Astrocyte (in vitro differentiated cells and primary cell): ENCODE data around the gene PLEKHA7. TPM values are rescaled to one million over a fixed set of nuclear protein-coding genes. Genes with fewer than 3 reads are reported as not detected.

Source experiments
- DNase-seq: peaks from one replicate; pipeline ENCODE4 v3.0.0-alpha.2; 2010; ENCODE audit warnings: low read depth
- FAIRE-seq: peaks from 2 replicates; lab custom pipeline; 2011; peaks lifted over from hg19 to GRCh38; lab: Jason Lieb, UNC
- H2AFZ ChIP-seq: 2 replicates; pipeline ENCODE4 v1.6.0; 2012; ENCODE audit warnings: low read depth, low read length, inconsistent platforms
- H3K27ac ChIP-seq: 2 replicates; pipeline ENCODE4 v1.5.1; 2011; ENCODE audit warnings: low read depth, low read length, inconsistent platforms
- H3K27me3 ChIP-seq: 2 replicates; pipeline ENCODE4 v1.6.0; 2011; ENCODE audit warnings: low read length, inconsistent platforms; ENCODE audit not compliant: insufficient read depth
- H3K36me3 ChIP-seq: 2 replicates; pipeline ENCODE4 v1.5.1; 2011; ENCODE audit warnings: low read length, inconsistent platforms; ENCODE audit not compliant: insufficient read depth
- H3K4me1 ChIP-seq: 2 replicates; pipeline ENCODE4 v1.5.1; 2011; ENCODE audit warnings: low read length, inconsistent platforms; ENCODE audit not compliant: insufficient read depth
- H3K4me2 ChIP-seq: 2 replicates; pipeline ENCODE4 v1.6.0; 2012; ENCODE audit warnings: low read length, inconsistent platforms
- H3K4me3 ChIP-seq: 2 replicates; pipeline ENCODE4 v1.5.1; 2011; ENCODE audit warnings: low read depth, mild to moderate bottlenecking, low read length, inconsistent platforms; ENCODE audit not compliant: insufficient read depth
- H3K79me2 ChIP-seq: 2 replicates; pipeline ENCODE4 v1.6.0; 2012; ENCODE audit warnings: mild to moderate bottlenecking, low read length, inconsistent platforms; ENCODE audit not compliant: insufficient read depth
- H3K9ac ChIP-seq: 2 replicates; pipeline ENCODE4 v1.6.0; 2012; ENCODE audit warnings: mild to moderate bottlenecking, low read length, inconsistent platforms
- H3K9me3 ChIP-seq: 2 replicates; pipeline ENCODE4 v1.5.1; 2012; ENCODE audit warnings: low read depth, mild to moderate bottlenecking, low read length, inconsistent platforms; ENCODE audit not compliant: insufficient read depth
- H4K20me1 ChIP-seq: 2 replicates; pipeline ENCODE4 v1.6.0; 2012; ENCODE audit warnings: low read length, inconsistent platforms; ENCODE audit not compliant: insufficient read depth
- H3K27ac Mint-ChIP-seq: one replicate; pipeline ENCODE4 v1.8.0; 2021; ENCODE audit warnings: mild to moderate bottlenecking, mixed read lengths; ENCODE audit not compliant: unreplicated experiment
- H3K27me3 Mint-ChIP-seq: one replicate; pipeline ENCODE4 v1.8.0; 2021; ENCODE audit warnings: low read depth, mixed read lengths; ENCODE audit not compliant: unreplicated experiment
- H3K36me3 Mint-ChIP-seq: one replicate; pipeline ENCODE4 v1.8.0; 2021; ENCODE audit warnings: low read depth, mixed read lengths; ENCODE audit not compliant: unreplicated experiment
- H3K4me1 Mint-ChIP-seq: one replicate; pipeline ENCODE4 v1.8.0; 2021; ENCODE audit warnings: low read depth, mixed read lengths; ENCODE audit not compliant: unreplicated experiment
- H3K4me3 Mint-ChIP-seq: one replicate; pipeline ENCODE4 v1.8.0; 2021; ENCODE audit warnings: mild to moderate bottlenecking, moderate library complexity, mixed read lengths; ENCODE audit not compliant: unreplicated experiment
- H3K9me3 Mint-ChIP-seq: one replicate; pipeline ENCODE4 v1.8.0; 2021; ENCODE audit warnings: mild to moderate bottlenecking, mixed read lengths; ENCODE audit not compliant: unreplicated experiment
- EZH2 ChIP-seq: IDR thresholded peaks from 2 replicates; pipeline ENCODE4 v1.6.1; 2012; ENCODE audit warnings: mild to moderate bottlenecking, low read length, inconsistent platforms; ENCODE audit not compliant: insufficient read depth
- total RNA-seq: library from RNA; stranded (reverse); gene quantifications from 2 replicates; pipeline ENCODE4 v1.2.1, GENCODE V29; 2021
- TF ChIP-seq, protein P1 (sequence below): IDR thresholded peaks from 2 replicates; pipeline ENCODE4 v1.5.1; 2011; ENCODE audit warnings: low read depth, mild to moderate bottlenecking, inconsistent platforms, low read length, moderate library complexity; ENCODE audit not compliant: insufficient read depth

PLEKHA7 gene
- total RNA-seq, 1 donor from 2014 or later = 5.7 TPM

- no peak overlapping the region for H3K27ac Mint-ChIP-seq
- H3K79me2 ChIP-seq = no peaks in the 10 kb centered on the region
- DNase-seq = no peak
- no peaks in the 10 kb centered on the region for H3K9me3 ChIP-seq
- peaks cover 3% of the 10 kb centered on the region for H3K27me3 Mint-ChIP-seq
- H3K9me3 Mint-ChIP-seq = no peaks in the 10 kb centered on the region
- H3K4me3 Mint-ChIP-seq = no peak overlapping the region
- no peak overlapping the region for H3K4me2 ChIP-seq
- no peak for TF ChIP-seq EZH2
- TF ChIP-seq, protein P1, sequence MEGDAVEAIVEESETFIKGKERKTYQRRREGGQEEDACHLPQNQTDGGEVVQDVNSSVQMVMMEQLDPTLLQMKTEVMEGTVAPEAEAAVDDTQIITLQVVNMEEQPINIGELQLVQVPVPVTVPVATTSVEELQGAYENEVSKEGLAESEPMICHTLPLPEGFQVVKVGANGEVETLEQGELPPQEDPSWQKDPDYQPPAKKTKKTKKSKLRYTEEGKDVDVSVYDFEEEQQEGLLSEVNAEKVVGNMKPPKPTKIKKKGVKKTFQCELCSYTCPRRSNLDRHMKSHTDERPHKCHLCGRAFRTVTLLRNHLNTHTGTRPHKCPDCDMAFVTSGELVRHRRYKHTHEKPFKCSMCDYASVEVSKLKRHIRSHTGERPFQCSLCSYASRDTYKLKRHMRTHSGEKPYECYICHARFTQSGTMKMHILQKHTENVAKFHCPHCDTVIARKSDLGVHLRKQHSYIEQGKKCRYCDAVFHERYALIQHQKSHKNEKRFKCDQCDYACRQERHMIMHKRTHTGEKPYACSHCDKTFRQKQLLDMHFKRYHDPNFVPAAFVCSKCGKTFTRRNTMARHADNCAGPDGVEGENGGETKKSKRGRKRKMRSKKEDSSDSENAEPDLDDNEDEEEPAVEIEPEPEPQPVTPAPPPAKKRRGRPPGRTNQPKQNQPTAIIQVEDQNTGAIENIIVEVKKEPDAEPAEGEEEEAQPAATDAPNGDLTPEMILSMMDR = no peak
- no peaks in the 10 kb centered on the region for H3K36me3 ChIP-seq
- H4K20me1 ChIP-seq = no peaks in the 10 kb centered on the region
- no peak overlapping the region for H2AFZ ChIP-seq
- no peaks in the 10 kb centered on the region for H3K36me3 Mint-ChIP-seq
- no peak overlapping the region for H3K27ac ChIP-seq
- H3K9ac ChIP-seq = no peak overlapping the region
- no peak for FAIRE-seq
- no peak overlapping the region for H3K4me3 ChIP-seq
- no peaks in the 10 kb centered on the region for H3K4me1 ChIP-seq
- peaks cover 27% of the 10 kb centered on the region for H3K27me3 ChIP-seq
- H3K4me1 Mint-ChIP-seq = peaks cover 11% of the 10 kb centered on the region
Observed at GRCh38 chr11:16911658-16912057, 102.6 kb downstream of the PLEKHA7 start.

DNA sequence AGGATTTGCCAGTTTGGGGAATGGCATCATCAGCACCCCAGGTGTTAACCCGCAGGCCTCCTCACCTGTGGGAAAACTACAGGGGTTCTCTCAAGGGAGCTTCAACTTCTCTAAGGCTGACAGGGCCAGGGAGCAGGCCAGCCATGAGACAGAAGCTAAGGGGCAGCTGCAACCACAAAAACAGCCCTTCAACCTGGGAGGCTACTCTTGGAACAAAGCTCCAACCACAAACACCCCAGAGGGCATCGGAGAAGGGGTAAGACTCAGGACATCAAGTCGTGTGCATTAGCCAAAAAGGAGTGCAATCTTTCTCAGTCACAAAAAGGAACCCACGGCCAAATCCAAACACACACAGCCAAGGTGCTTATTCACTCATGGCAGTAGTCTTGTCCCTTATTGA is 103.0 kb downstream of the PLEKHA7 start:
- Mint-ChIP-seq H3K27ac (no peak overlapping the region), H3K9me3 (no peaks in the 10 kb centered on the region), H3K4me1 (peaks cover 11% of the 10 kb centered on the region), H3K4me3 (no peak overlapping the region), H3K27me3 (peaks cover 3% of the 10 kb centered on the region), H3K36me3 (no peaks in the 10 kb centered on the region)
- no peak for FAIRE-seq
- TF ChIP-seq EZH2 = no peak
- TF ChIP-seq, protein P1 = no peak
- H4K20me1 ChIP-seq = no peaks in the 10 kb centered on the region
- no peaks in the 10 kb centered on the region for H3K36me3 ChIP-seq
- H3K9ac ChIP-seq = no peak overlapping the region
- DNase-seq = no peak
- H3K27me3 ChIP-seq = peaks cover 27% of the 10 kb centered on the region
- no peak overlapping the region for H3K27ac ChIP-seq
- no peaks in the 10 kb centered on the region for H3K4me1 ChIP-seq
- H2AFZ ChIP-seq = no peak overlapping the region
- H3K9me3 ChIP-seq = no peaks in the 10 kb centered on the region
- H3K4me3 ChIP-seq = no peak overlapping the region
- no peak overlapping the region for H3K4me2 ChIP-seq
- H3K79me2 ChIP-seq = no peaks in the 10 kb centered on the region

DNA sequence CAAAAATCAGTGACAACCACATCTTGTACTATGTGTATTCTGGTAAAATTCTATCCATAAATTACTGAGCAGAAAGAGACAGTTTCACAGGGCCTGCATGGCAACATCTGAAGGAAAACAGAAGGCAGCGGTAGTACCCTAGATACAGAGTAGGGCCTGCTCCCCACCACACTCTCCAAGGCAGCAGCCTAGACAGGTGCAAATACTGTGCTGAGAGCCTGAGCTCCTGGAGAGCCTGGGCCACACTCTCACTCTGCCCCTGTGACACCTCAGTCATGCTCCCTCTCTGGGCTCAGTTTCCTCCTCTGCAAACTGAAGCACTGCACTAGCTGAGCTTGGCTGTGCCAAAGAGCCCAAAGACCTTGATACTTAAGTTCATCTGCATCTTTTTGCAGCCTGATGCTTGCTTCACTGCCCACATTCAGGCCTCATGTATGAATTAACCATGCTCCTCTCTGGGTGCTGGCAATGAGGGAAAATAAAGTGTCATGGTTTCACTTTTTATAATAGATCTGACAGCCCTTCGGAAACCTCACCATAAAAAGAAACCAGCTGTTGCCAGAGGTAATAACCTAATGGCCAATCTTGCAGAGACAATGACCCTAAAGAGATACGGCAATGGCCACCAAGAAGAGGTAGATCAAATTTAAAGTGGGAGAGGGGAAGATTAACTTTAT is 104.7 kb downstream of the PLEKHA7 start:
- Histone ChIP-seq H4K20me1 (no peaks in the 10 kb centered on the region), H3K9ac (no peak overlapping the region), H3K4me2 (no peak overlapping the region), H3K9me3 (no peaks in the 10 kb centered on the region), H2AFZ (no peak overlapping the region), H3K4me3 (no peak overlapping the region), H3K27me3 (peaks cover 27% of the 10 kb centered on the region), H3K36me3 (no peaks in the 10 kb centered on the region), H3K79me2 (no peaks in the 10 kb centered on the region), H3K4me1 (no peaks in the 10 kb centered on the region), H3K27ac (no peak overlapping the region)
- peaks cover 1% of the 10 kb centered on the region for H3K9me3 Mint-ChIP-seq
- TF ChIP-seq, protein P1 = no peak
- TF ChIP-seq EZH2 = no peak
- H3K4me1 Mint-ChIP-seq = peaks cover 11% of the 10 kb centered on the region
- H3K4me3 Mint-ChIP-seq = no peak overlapping the region
- DNase-seq = no peak
- no peak for FAIRE-seq
- H3K36me3 Mint-ChIP-seq = no peaks in the 10 kb centered on the region
- H3K27me3 Mint-ChIP-seq = peaks cover 3% of the 10 kb centered on the region
- H3K27ac Mint-ChIP-seq = no peak overlapping the region
